Renal pelvis (tissue), 12 donors: ENCODE data around the gene VSIG1. TPM values are rescaled to one million over a fixed set of nuclear protein-coding genes. Genes with fewer than 3 reads are reported as not detected.

ENCODE experiments used
- DNase-seq: peaks from one replicate; pipeline ENCODE4 v3.0.0-alpha.2; 2013
- long read RNA-seq, 16 experiments: transcript quantifications; one replicate each; lab custom pipeline, GENCODE V29; 2026
- polyA plus RNA-seq, 3 donors: library from polyadenylated mRNA; unstranded; fragments of 120-200 nt; gene quantifications; one replicate each; pipeline ENCODE4 v1.2.1, GENCODE V29; 2013; ENCODE audit not compliant: insufficient read length in 3 of 3

VSIG1 gene
- polyA plus RNA-seq = 1 to 10 TPM in 1 of 3 donors, under 1 TPM in 2; 0.70 to 1.0 (median 0.85) TPM
- long read RNA-seq, donor 1 = 0 reads
- long read RNA-seq, donor 2, partial matches to known transcripts = 0 of 1 reads
- long read RNA-seq, donor 2, other reads (novel, unspliced or antisense) = 0 of 1 reads
- long read RNA-seq, donor 3, partial matches to known transcripts = 0 of 1 reads
- long read RNA-seq, donor 3, other reads (novel, unspliced or antisense) = 0 of 1 reads
- long read RNA-seq, donor 4 = 0 reads
- long read RNA-seq, donor 5 = 0 reads
- long read RNA-seq, donor 6, partial matches to known transcripts = 0 of 1 reads
- long read RNA-seq, donor 6, other reads (novel, unspliced or antisense) = 0 of 1 reads
- long read RNA-seq, donor 7, partial matches to known transcripts = 0 of 2 reads
- long read RNA-seq, donor 7, other reads (novel, unspliced or antisense) = 0 of 2 reads
- long read RNA-seq, donor 8 = 0 reads
- long read RNA-seq, donor 9 = 0 reads
- long read RNA-seq, donor 10 = 0 reads
- long read RNA-seq, donor 11 = 0 reads
- long read RNA-seq, donor 12 = 0 reads
- long read RNA-seq, donor 13 = 0 reads
- long read RNA-seq, donor 14 = 0 reads
- long read RNA-seq, donor 15, transcript VSIG1-201 (7 exons, 2,997 nt) = major isoform, 13 of 21 reads
- long read RNA-seq, donor 15, partial matches to known transcripts = 6 of 21 reads
- long read RNA-seq, donor 15, other reads (novel, unspliced or antisense) = 0 of 21 reads
- long read RNA-seq, donor 16, partial matches to known transcripts = 0 of 1 reads
- long read RNA-seq, donor 16, other reads (novel, unspliced or antisense) = 0 of 1 reads

DNA sequence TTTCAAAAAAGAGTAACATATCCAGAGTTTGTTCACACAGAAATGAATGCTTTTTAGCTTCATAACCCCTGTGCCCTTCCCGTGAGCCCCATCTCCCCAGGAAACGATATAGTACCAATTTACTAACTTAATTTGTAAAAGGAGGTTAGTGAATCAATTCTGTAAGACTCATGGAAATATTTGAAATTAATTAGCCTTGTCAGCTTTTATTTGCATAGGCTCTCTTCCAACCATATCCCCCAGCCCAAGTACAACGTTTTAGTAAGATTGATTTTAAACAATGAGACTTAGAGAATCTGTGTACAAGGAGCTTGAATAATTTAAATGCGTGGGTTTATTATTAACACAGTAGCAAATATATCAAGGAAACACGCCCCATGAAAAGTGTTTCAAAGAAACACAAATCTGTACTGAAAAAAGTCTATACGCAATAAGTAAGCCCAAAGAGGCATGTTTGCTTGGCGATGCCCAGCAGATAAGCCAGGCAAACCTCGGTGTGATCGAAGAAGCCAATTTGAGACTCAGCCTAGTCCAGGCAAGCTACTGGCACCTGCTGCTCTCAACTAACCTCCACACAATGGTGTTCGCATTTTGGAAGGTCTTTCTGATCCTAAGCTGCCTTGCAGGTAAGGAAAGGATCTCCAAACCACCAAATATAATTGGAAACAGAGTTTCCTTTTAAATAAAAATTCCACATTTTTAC is at the start of gene VSIG1:
Gene VSIG1 (plus strand): TSS at position 512 of the 703 bp plus-strand sequence. CDS start 66 bp downstream, at position 578.
- DNase-seq = no peak

DNA sequence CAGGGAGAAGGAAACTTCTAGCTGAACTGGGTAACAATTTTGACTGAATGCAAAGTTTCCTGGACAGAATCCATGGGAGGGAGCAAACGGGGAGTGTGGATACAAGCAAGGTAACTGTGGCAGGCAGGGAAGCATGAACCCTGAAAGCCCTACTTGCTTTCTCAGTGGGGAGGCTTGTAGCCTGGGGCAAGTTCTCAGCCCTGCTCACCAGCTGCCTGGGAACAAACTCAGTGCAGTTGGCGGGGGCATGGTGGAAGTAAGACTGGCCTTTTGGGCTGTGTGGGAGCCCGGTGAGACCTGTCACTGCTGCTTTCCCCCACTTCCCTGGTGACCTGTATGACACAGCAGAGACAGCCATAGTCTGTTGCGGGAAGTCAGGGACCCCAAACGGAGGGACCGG is 48.7 kb upstream of the VSIG1 start:
- no peak for DNase-seq

DNA sequence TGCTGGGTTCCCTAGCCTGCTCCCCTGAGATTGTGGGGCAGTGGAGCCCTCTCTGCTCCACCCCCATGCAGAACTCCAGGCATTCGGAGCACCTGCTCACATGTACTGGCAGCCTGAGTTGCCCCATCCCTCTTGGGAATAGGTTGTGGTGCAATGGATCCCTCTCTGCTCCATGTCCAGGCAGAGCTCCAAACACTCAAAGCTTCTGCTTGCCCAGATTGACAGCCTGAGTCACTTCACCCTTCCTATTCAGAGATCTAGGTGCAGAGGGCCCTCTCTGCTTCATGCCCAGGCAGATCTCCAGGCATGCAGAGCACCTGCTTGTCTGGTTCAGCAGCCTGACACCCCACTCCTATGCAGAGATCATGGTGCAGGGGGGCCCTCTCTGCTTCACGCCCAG is 44.1 kb upstream of the VSIG1 start:
- DNase-seq = no peak

DNA sequence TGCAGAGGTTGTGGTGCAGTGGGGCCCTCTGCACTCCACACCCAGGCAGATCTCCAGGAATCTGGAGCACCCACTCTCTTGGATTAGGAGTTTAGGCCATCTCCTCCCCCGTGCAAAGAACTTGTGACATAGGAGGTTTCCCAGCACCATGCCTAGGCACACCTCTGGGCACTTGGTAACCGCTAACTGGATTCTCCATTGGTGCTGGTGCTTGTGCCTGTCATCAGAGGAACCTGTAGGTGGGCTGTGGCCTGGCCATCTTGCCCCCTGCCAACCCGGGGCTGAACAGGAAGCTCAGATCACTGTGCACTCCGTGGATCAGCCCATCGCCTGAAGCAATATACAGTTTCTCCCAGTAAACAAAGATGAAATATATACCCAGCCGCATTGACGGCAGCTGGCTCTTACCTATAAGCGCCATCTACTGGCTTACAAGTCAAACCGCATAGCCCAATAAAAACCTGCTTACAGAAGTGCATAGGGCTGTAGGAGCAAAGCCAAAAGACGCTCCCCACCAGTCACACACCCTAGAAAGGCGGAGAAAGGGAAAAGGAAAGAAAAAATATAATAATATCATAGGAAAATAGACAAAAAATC is 43.5 kb upstream of the VSIG1 start:
- no peak for DNase-seq

DNA sequence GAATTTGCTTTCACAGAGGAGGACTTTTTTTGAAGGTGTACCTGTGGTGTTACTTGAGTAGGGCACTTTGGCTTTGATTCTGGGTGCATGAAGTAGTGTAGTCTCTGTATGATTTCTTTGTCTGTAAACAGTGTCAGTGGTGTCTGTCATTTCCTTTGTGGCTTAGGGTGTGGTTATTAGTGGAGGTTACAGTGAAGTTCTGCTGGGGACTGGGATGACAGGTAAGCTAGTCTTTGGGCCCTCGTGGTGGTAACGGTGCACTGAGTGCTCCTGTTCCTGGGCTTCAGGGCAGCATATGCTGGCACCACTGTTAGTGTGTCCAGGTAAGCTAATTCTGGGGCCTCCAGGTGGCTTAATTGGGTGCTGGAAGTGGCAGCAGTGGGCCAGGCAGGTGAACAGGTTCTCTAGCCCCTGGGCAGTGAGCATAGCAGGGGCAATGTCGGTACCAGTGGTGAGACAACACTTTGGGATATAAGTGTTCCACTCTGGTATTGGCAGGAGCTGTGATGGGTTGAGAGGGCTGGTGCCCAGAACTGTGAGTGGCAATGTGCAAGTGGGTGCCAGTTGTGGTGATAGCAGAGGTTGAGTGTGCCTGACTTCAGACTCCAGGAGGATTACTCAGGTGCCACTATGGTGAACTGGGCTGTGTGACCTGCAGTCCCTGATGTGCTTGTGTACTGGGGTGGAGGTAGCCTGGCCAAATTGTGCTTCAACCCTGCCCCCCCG is 26.0 kb upstream of the VSIG1 start:
- no peak for DNase-seq

DNA sequence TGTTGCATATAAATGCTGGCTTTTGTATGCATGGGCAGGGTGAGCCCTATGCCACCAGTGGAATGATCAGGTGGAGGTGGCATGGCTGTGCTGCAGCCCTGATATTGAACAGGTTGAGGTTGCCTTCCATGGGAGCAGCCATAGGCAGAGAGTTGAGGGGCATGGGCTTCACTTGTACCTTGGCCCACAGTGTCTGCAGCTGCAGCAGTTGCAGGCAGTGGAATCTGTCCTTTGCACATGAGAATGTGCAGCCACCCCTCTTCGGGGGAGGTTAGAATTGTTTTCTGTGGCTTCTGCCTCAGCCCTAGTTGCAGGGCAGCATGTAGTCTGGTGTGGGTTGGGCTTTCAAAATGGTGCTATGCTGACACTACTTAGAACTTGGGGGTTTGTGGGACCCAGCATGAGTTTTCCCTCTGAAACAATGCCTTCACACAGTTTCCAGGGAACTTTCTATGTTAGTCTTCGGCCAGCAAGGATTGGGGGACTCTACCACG is 25.4 kb upstream of the VSIG1 start:
- DNase-seq = no peak

DNA sequence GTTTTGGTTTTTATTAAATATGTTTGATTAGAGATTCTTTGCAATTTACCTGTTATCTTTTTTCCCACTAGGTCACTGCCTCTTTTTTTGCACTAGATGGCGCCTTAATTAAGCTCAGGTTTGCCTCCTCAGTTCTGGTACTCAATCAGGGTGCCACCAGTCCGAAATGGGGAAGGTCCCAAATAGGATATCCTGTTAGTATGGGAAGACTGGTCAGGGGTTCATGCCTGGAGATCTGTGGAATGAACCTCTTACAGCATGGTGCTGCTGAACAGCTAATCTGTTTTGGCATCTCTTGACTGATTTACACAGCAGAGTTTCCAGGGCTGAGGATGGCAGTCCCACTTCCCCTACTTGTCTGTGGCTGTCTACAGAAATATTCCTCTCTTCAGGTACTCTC is 24.2 kb upstream of the VSIG1 start:
- no peak for DNase-seq

DNA sequence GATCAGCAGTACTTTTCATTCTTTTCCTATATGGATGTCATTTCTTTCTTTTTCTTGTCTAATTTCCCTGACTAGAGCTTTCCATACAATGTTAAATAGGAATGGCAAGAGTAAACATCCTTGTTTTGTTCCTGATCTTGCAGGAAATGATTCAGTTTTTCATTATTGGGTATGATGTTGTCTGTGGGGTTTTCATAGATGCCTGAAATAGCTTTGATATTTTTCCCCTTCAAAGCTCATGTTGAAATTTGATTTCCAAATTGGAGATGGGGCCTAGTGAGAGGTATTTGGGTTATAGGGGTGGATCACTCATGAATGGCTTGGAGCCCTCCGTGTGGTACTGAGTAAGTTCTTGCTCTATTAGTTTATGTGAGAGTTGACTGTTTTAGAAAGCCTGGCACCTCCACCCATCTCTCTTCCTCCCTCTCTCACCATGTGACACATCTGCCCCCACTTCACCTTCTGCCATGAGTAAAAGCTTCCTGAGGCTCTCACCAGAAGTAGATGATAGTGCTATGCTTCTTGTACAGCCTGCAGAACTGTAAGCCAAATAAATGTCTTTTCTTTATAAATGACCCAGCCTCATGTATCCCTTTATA is 22.3 kb upstream of the VSIG1 start:
- no peak for DNase-seq

DNA sequence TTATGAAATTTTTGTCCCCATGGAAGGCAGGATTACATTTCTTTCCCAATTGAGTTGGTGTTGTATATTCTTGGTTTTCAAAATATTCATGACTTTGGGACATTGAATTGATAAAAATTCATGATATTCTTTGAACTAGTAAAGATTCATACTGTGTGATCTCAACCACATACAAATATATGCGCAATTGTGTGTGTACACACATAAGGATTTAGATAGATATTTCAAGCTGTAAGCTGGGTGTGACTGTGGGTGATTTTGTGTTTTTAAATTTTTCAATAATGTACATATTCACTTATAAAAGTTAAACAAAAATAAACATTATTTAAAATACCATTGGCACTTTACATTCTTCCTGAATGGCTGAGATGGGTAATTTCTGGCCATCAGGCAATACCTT is 19.5 kb upstream of the VSIG1 start:
- no peak for DNase-seq

DNA sequence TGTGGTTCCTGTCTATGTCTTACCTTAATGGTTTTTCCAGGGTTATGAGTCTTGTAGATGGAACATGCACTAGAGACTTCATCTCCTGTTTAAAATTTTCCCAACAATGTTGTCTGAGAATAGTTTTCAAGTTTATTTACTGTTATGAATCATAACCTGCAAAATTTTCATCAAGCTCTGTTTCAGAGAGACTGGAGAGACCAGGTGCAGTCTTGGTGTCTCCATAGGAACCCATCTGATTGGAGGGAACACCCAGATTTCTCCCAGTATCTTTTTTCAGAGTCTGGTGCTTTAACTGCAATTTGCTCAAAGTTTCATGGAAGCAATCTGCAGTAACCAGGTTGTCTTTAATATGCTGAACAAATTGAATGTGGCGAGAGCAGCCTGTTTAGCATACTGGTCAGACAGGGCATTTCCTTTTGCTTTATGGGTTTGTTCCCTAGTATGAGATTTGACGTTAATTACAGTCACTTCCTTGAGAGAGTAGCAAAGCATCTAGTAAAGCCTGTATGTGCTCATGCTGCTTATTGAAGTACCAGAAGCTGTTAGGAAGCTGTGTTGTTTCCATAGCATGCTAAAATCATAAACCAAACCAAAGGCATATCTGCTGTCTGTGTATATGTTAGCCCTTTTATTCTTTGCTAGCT is 18.8 kb upstream of the VSIG1 start:
- no peak for DNase-seq

DNA sequence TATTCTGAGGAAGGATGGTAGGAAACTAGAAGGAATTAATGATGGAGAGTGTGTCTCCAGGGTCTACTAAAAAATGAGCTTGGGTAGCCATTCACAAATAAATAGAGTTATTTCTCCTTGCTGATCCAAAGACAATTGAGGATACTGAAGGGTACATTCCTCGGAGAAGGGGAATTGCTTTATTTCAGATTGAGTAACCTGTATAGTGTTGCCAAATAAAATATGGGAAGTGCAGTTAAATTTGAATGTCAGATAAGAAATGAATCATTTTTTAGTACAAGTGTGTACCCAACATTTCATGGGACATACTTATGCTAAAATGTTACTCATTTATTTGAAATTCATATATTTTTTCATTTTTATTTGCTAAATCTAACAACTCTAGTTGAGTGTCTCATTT is 16.0 kb upstream of the VSIG1 start:
- DNase-seq = no peak

DNA sequence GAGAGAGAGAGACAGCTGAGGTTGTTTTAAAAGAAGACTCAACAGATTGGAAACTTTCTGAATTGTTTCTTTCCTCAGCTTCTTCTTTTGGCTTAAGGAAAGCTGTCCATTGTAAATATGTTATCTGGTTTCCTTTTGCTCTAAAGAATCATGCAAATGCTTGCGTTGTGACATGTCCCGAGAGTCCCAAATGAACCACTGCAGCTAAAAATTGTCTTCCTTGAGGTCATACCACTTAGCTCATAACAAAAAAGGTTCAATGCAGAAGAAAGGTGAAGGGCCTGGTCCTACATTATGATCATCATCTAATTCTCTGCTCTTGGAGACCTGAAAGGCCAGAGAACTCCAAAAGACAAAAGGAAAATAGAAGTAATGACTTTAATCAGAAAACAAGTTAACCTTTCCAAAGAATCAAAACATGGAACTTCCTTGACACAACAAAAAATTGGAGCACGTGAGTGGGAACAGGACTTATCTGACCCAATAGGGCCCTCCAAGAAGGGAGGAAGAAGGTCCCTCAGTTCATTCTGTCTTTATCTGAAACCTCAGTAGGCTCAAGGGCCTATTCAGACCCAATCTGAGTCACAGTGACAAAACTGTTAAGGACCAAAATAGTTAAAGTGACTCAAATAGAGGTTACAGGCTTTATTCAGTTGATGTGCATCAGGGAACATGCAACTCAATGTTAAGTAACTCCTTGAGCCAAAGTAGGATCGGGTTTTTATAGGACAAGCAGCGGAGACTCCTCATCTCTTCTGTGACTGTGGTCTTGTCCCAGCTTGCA is 14.7 kb upstream of the VSIG1 start:
- no peak for DNase-seq

DNA sequence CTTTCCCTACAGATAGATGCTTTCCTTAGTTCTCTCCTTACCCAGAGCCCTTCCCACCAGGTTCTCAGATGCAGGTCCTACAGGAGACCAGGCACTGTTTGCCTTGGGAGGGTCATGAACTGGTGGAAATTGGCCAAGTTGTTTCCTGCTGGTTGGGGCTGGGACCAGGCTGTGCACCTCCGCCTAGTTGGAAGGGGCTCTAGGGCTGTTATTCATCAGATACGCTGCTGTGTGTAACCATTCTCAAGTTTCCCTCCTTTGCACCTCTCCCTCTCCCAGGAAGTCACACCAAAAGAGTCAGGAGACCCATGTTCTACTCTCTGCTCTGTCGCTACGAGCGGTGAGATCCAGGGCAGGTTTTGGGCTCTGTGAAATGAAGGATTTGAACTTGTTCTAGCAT is 11.9 kb upstream of the VSIG1 start:
- DNase-seq = no peak

DNA sequence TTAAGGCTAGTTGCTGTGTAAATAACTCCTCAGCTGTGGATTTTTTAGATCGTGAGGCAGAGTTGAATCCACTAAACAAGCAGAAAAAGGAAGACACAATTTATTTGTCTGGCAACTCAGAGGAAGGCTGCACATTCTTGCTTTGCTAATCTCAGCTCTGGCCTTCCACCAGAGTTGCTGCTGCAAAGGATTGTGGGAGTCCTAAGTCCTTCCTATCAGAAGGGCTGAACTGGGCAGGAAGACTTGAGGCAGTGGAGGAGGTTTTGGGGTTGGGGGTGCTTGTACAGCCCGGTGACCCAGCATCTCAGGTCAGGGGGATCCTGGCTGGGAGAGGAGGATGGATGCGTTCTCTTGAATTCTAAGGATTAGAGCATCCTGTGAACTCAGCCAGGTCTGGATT is 11.0 kb upstream of the VSIG1 start:
- no peak for DNase-seq

DNA sequence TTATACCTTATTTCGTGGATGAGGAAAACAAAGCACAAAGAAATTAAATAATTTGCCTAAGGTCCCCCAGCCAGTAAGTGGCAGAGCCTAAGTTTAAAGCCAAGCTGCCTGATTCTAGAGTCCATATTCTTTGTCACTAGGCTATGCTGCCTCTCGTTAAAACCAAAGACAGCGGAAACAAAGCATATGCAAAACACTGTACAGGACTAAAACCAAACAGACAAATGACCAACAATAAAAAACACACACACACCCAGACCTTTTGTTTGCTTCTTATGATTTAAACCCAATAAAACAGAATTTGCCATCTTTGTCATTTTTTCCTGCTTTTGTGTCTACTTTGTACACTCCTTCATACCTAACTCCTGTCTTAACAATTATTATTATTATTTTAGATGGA is 10.1 kb upstream of the VSIG1 start:
- no peak for DNase-seq

DNA sequence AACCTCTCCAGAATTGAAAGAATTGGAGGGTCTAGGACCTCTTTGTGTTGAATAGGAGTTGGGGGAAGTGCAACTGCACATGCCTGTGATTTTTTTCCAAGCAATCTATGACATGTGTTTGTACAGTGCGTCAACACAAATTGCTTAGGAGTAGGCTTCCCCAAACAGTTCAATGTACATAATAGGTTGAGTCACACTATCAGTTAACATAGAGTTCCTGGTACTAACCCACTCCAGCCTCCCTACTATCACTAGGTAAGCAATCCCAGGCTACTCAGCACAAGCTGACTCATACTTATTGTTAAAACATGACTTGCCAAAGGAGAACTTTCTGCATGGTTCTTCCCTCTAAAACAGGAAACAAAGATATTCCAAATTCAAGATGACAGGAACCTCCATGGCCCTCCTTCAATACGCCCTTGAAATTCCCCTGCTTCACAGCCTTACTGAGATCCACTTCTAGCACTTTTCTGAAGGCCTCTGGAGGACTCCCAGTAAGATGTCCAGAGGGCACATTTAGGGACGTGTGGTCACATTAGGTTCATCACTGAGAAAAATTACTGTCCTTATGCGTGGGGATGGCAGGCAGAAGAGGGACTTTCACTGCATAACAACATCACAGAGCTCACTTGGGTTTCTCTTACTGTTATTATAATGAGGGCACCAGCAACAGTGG is 8.4 kb upstream of the VSIG1 start:
- DNase-seq = no peak

DNA sequence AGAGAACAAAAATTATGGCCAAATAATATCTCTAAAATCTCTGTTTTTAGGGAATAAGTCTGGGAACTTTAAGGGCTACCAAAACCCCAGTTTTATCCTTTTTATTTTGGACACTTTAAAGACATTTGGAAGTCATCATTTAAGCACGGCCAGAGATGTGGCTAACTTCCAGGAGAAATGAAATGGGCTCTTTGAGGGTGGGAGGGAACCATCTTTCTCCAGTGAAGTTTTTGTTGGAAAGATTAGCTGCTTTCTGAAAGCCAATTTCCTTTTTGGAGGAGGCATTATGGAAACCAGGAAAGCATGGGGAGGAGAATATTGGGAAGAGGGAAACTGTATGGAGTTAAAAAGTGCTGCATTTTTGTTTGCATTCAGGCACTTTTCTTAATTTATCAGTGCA is 4.8 kb downstream of the VSIG1 start:
- DNase-seq = no peak

DNA sequence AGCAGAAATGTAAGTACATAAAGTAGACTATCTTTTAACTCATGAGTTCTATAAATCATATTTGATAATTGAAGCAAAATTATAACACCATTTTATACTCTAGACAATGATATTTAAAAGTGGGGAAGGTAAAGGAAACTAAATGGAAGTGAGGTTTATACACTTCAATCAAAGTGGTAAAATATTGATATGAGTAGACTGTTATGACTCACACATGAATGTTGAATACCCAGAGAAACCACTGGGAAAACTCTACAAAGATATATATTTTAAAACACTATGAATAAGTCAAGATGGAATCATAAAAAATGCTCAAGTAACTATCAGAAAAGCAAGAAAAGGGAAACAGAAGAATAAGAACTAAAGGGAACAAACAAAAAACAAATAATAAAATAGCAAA is 8.4 kb downstream of the VSIG1 start:
- no peak for DNase-seq

DNA sequence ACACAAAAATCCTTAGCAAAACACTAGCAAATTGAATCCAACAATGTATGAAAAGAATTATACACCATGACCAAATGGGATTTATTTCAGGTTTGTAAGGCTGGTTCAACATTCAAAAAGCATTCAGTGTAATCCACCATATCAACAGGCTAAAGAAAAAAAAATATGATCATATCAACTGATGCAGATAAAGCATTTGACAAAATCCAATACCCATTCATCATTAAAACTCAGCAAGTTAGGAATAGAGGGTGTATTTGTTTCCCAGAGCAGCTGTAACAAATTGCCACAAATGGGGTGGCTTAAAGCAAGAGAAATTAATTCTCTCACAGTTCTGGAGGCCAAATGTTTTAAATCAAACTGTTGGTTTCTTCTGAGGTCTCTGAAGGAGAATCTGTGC is 10.7 kb downstream of the VSIG1 start:
- no peak for DNase-seq
